Ammon's horn (tissue), 1 donor: Measurements from ENCODE around the gene INAFM2.
A peak's percentile ranks its signal among the peaks of the same experiment; 100 is the strongest.

Experiments
- DNase-seq: peaks from one replicate; pipeline ENCODE4 v3.0.0-alpha.2; 2016; ENCODE audit warnings: low spot score

Gene INAFM2

DNA sequence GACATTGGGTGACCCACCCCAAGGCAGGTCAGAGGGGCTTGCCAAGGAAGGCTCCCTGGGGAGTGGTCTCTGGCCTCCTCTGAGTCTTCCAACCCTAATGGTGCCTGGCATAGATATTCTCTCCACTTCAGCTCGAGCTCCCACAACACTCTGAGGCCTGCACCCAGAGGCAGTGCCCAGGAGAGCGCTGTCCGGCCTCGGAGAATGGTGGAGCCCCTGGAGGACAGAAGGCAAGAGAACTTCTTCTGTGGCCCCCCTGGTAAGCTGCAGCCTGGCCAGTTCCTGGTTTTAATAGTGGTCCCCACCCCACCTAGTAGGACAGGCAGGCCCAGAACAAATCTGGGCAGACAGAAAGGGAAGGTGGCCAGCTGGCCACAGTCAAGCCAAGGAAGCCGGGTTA is 41.5 kb downstream of the INAFM2 start:
- DNase-seq: no peak

DNA sequence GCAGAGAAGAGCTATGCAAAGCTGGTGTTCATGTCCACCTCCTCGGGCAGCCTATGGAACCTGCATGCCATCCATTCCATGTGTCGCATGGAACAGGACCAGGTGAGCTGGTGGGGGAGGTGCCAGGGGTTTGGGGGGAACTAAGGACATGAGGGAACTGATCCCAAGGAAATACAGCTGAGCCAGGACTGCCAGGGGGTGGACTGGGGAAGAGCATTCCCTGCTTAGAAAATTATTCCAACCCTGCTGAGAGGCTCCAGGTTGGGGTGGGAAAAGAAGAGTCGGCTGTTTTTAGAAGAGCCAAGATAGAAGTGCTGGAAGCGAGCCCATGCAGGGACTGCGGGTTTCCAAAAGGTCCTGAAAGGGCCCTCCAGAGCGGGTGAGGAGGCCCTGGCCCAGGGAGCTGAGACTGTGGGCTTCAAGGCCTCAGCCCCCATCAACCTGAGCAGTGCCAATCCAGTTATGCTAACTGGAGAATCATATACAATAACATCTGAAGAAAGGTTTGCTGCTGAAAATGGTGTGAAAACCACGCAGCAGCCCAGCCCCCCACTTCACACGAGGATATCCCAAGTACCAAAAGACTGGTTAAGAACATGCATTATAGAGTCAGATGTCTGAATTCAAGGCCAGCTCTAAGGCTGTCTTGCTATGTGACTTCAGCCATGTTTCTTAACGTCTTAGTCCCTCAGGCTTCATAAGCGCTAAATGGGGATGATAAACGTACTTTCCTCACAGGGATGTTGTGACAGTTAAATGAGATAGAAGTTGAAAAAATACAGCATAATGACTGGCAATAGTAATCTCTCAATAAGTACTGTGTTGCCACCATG is 42.3 kb downstream of the INAFM2 start:
- no peak for DNase-seq

DNA sequence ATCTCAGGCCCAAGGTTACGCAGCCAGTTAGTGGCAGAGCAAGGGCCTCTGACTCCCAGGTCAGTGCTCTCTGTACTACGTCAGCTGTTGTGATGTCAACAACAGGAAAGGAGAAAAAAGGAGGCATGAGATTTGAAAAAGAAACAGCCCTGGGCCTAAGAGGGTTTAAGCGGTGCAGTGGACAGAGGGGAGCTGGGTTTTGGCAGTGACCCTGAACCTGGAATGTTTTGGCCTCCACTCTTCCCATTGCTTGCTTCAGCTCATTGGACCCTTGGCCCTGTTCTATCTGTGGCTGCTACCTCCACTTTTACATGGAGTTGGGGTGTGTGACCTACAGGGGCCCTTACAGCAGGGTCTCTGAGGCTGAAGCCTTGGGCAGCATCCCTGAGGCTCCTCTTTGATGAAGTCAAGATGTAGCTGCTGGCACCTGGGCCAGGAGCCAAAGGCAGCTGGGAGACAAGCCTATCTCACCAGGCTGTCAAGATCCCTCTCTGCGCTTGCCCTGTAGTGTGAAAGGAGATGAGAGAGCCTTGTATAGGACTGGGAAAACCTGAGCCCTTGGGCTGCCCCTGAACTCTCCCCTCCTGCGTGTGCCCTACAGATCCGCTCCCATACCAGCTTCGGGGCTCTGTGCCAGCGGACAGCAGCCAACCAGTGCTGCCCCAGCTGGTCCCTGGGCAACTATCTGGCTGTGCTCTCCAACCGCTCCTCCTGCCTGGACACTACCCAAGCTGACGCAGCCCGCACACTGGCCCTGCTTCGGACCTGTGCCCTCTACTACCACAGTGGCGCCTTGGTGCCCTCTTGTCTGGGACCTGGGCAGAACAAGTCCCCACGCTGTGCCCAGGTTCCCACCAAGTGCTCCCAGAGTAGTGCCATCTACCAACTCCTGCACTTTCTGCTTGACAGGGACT is 43.2 kb downstream of the INAFM2 start:
- peak; percentile 87 for DNase-seq

DNA sequence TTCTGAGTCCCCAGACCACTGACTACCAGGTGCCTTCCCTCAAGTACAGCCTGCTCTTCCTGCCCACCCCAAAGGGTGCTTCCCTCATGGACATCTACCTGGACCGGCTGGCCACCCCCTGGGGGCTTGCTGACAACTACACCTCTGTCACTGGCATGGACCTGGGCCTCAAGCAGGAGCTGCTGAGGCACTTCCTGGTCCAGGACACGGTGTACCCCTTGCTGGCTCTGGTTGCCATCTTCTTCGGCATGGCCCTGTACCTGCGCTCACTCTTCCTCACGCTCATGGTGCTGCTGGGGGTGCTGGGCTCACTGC is 43.8 kb downstream of the INAFM2 start:
- no peak for DNase-seq

DNA sequence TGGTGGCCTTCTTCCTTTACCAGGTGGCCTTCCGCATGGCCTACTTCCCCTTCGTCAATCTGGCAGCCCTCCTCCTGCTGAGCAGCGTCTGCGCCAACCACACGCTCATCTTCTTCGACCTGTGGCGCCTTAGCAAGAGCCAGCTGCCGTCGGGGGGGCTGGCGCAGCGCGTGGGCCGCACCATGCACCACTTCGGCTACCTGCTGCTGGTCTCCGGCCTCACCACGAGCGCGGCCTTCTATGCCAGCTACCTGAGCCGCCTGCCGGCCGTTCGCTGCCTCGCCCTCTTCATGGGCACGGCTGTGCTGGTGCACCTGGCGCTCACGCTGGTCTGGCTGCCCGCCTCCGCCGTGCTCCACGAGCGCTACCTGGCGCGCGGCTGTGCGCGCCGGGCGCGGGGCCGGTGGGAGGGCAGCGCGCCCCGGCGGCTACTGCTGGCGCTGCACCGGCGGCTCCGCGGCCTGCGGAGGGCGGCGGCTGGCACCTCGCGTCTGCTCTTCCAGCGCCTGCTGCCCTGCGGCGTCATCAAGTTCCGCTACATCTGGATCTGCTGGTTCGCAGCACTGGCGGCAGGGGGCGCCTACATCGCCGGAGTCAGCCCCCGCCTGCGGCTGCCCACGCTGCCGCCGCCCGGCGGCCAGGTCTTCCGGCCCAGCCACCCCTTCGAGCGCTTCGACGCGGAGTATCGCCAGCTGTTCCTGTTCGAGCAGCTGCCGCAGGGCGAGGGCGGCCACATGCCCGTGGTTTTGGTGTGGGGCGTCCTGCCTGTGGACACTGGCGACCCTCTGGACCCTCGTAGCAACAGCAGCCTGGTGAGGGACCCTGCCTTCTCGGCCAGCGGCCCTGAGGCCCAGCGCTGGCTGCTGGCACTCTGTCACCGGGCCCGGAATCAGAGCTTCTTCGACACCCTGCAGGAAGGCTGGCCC is 44.5 kb downstream of the INAFM2 start:
- peak; percentile 86 for DNase-seq

DNA sequence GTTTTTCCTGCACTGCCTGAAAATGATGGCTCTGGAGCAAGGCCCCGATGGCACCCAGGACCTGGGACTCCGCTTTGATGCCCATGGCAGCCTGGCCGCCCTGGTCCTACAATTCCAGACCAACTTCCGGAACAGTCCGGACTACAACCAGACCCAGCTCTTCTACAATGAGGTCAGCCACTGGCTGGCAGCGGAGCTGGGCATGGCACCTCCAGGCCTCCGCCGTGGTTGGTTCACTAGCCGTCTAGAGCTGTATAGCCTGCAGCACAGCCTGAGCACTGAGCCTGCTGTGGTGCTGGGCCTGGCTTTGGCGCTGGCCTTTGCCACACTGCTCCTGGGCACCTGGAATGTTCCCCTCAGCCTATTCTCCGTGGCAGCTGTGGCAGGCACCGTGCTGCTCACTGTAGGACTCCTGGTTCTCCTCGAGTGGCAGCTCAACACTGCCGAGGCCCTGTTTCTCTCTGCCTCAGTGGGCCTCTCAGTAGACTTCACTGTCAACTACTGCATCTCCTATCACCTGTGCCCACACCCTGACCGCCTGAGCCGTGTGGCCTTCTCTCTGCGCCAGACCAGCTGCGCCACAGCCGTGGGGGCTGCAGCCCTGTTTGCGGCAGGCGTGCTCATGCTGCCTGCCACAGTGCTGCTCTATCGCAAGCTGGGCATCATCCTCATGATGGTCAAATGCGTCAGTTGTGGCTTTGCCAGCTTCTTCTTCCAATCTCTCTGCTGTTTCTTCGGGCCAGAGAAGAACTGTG is 45.4 kb downstream of the INAFM2 start:
- no peak for DNase-seq

DNA sequence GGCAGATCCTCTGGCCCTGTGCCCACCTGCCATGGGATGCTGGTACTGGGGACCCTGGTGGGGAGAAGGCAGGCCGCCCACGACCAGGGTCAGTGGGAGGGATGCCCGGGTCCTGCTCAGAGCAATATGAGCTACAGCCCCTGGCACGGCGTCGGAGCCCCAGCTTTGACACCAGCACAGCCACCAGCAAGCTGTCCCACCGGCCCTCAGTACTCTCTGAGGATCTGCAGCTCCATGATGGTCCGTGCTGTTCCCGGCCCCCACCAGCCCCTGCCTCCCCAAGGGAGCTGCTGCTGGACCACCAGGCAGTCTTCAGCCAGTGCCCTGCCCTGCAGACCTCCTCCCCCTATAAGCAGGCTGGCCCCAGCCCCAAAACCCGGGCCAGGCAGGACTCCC is 46.0 kb downstream of the INAFM2 start:
- DNase-seq: no peak

DNA sequence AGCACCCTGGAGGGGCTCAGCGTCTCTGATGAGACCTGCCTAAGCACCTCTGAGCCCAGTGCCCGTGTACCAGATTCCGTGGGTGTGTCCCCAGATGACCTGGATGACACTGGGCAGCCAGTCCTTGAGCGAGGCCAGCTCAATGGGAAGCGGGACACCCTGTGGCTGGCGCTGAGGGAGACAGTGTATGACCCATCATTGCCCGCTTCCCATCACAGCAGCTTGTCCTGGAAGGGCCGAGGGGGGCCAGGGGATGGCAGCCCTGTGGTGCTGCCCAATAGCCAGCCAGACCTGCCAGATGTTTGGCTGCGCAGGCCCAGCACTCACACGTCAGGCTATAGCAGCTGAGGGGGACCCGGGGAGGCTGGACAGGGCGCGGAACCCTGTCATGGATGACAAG is 46.5 kb downstream of the INAFM2 start:
- no peak for DNase-seq

DNA sequence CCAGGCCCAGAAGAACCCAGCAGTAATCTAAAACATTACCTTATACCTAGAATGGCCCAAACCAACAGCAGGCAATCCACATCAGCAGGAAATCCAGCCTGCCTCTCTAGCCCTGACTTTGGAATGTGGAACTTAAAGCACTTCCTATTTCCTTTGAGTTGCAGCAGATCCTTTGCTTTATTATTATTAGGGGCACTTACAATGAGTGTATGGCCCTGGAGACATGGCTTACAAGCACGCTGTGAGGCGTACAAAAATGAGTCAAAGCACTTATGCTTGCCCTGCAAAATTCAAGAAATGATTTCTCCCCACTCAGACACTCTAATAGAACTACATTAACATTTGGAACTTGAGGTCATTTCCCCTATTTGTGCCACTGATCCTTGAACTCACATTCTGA is 49.5 kb downstream of the INAFM2 start:
- no peak for DNase-seq
